HCT116 (cell line): ENCODE results near the gene CENPP. TPM values are rescaled to one million over a fixed set of nuclear protein-coding genes. Genes with fewer than 3 reads are reported as not detected.

Experiments used
- ATAC-seq: fragments of 200-7000 bp; cut with Tn5 transposase; 2 replicates; pipeline ENCODE4 v1.9.1; 2020; ENCODE audit warnings: mild to moderate bottlenecking, moderate library complexity
- BruUV-seq: library from RNA; stranded (reverse); fragments of 400-500 nt; replicated peaks from 2 replicates; lab custom pipeline; 2021; lab: Mats Ljungman, UMichigan
- CTCF ChIA-PET: fragments of 300-600 bp; sonication (Branson Sonifier 250); formaldehyde crosslinking; loops from one replicate; lab custom pipeline; 2021; ENCODE audit warnings: antibody characterized with exemption; lab: Charles Lee
- POLR2A ChIA-PET: fragments of 300-600, 350-600 bp; sonication (Branson Sonifier 250); formaldehyde crosslinking; loops from one replicate; lab custom pipeline; 2021; ENCODE audit warnings: antibody characterized with exemption; lab: Charles Lee
- RAD21 ChIA-PET, 2 experiments: fragments of 300-600 bp; sonication (Branson Sonifier 250); formaldehyde crosslinking; loops; one replicate each; lab custom pipeline; 2023; ENCODE audit warnings: low total read pairs in 2 of 2; ENCODE audit not compliant: uncharacterized antibody in 2 of 2, unreplicated experiment in 2 of 2, low non-redundant PET in 1 of 2; lab: Charles Lee
- DNase-seq: peaks from one replicate; pipeline ENCODE4 v3.0.0-alpha.2; 2010; ENCODE audit warnings: low read depth, low spot score
- H2AFZ ChIP-seq: fragments of 200-600 bp; shearing (Covaris generic), sonication (generic); 2 replicates; pipeline ENCODE4 v1.6.1; 2017; ENCODE audit warnings: low read depth, mixed run types, mixed read lengths, antibody characterized with exemption, low read length; ENCODE audit not compliant: poor library complexity, severe bottlenecking
- H3K27ac ChIP-seq: 2 replicates; pipeline ENCODE4 v1.5.1; 2012; ENCODE audit warnings: low read depth, low read length
- H3K27me3 ChIP-seq: fragments of 200-600 bp; sonication (generic); 2 replicates; pipeline ENCODE4 v1.6.1; 2016; ENCODE audit warnings: mixed run types, low read length, mixed read lengths; ENCODE audit not compliant: insufficient read depth
- H3K36me3 ChIP-seq, 2 experiments: fragments of 200-500 bp in 1 of 2; fragments of 200-600 bp in 1 of 2; sonication (Bioruptor generic) in 1 of 2; sonication (generic) in 1 of 2; 2 replicates each; pipeline versions ENCODE4 v1.5.1 to v1.6.1; 2014 to 2016; ENCODE audit warnings: low read length in 2 of 2, inconsistent platforms in 1 of 2, mixed read lengths in 1 of 2, mixed run types in 1 of 2; ENCODE audit not compliant: insufficient read depth in 2 of 2, control insufficient read depth in 1 of 2
- H3K4me1 ChIP-seq, 2 experiments: fragments of 200-600 bp in 1 of 2; sonication (generic) in 1 of 2; 2 replicates each; pipeline versions ENCODE4 v1.5.1 to v1.6.1; 2012 to 2017; ENCODE audit warnings: low read length in 2 of 2, inconsistent platforms in 1 of 2, mild to moderate bottlenecking in 1 of 2, mixed read lengths in 1 of 2, mixed run types in 1 of 2, moderate library complexity in 1 of 2; ENCODE audit not compliant: insufficient read depth in 2 of 2, control insufficient read depth in 1 of 2
- H3K4me2 ChIP-seq: fragments of 200-600 bp; sonication (generic); 2 replicates; pipeline ENCODE4 v1.6.1; 2017; ENCODE audit warnings: mixed run types, low read length, mixed read lengths
- H3K4me3 ChIP-seq, 2 experiments: fragments of 200-600 bp in 1 of 2; sonication (generic) in 1 of 2; replicated peaks in 1 of 2; 2 replicates each; pipeline ENCODE4 v1.5.1; 2011 to 2016; ENCODE audit warnings: low read length in 2 of 2, control low read depth in 1 of 2, low read depth in 1 of 2, mild to moderate bottlenecking in 1 of 2, mixed read lengths in 1 of 2, mixed run types in 1 of 2
- H3K79me2 ChIP-seq: fragments of 200-600 bp; sonication (generic); 2 replicates; pipeline ENCODE4 v1.6.1; 2017; ENCODE audit warnings: mild to moderate bottlenecking, mixed run types, low read length, moderate library complexity, mixed read lengths; ENCODE audit not compliant: insufficient read depth
- H3K9ac ChIP-seq: fragments of 200-600 bp; sonication (generic); 2 replicates; pipeline ENCODE4 v1.6.1; 2016; ENCODE audit warnings: low read length, mixed read lengths
- H3K9me2 ChIP-seq: fragments of 200-600 bp; sonication (generic), shearing (Covaris generic); 2 replicates; pipeline ENCODE4 v1.6.1; 2017; ENCODE audit warnings: mixed run types, mild to moderate bottlenecking, moderate library complexity; ENCODE audit not compliant: insufficient read depth
- H3K9me3 ChIP-seq, 2 experiments: fragments of 200-500 bp in 1 of 2; fragments of 200-600 bp in 1 of 2; sonication (Bioruptor generic) in 1 of 2; sonication (generic) in 1 of 2; 2 replicates each; pipeline ENCODE4 v1.6.1; 2014 to 2017; ENCODE audit warnings: low read length in 2 of 2, mixed read lengths in 2 of 2, inconsistent platforms in 1 of 2, low read depth in 1 of 2, mild to moderate bottlenecking in 1 of 2, mixed run types in 1 of 2, moderate library complexity in 1 of 2; ENCODE audit not compliant: control insufficient read depth in 1 of 2, insufficient read depth in 1 of 2
- H4K20me1 ChIP-seq: fragments of 200-600 bp; sonication (generic), shearing (Covaris generic); 2 replicates; pipeline ENCODE4 v1.6.1; 2017; ENCODE audit warnings: mixed run types, mild to moderate bottlenecking, moderate library complexity; ENCODE audit not compliant: insufficient read depth
- CBX3 ChIP-seq: IDR thresholded peaks from 2 replicates; pipeline ENCODE4 v1.6.1; 2012; ENCODE audit warnings: low read depth
- ELF1 ChIP-seq: IDR thresholded peaks from 2 replicates; pipeline ENCODE4 v1.6.1; 2012; ENCODE audit warnings: low read depth, borderline replicate concordance
- EZH2phosphoT487 ChIP-seq: fragments of 200-600 bp; IDR thresholded peaks from 2 replicates; pipeline ENCODE4 v1.6.1; 2018; ENCODE audit warnings: antibody characterized with exemption, borderline replicate concordance
- JUND ChIP-seq: IDR thresholded peaks from 2 replicates; pipeline ENCODE4 v1.6.1; 2012
- POLR2AphosphoS5 ChIP-seq: IDR thresholded peaks from 2 replicates; pipeline ENCODE4 v1.6.1; 2011; ENCODE audit warnings: mild to moderate bottlenecking, low read depth, low read length, moderate library complexity
- RAD21 ChIP-seq: IDR thresholded peaks from 2 replicates; pipeline ENCODE4 v1.6.1; 2012; ENCODE audit warnings: low read depth, mild to moderate bottlenecking
- SIN3A ChIP-seq: IDR thresholded peaks from 2 replicates; pipeline ENCODE4 v1.6.1; 2012; ENCODE audit warnings: low read depth
- SP1 ChIP-seq: IDR thresholded peaks from 2 replicates; pipeline ENCODE4 v1.6.1; 2012; ENCODE audit warnings: low read depth
- SRF ChIP-seq: IDR thresholded peaks from 2 replicates; pipeline ENCODE4 v1.6.1; 2012; ENCODE audit warnings: low read depth
- TCF7L2 ChIP-seq: IDR thresholded peaks from 2 replicates; pipeline ENCODE4 v1.7.0; 2011; ENCODE audit warnings: borderline replicate concordance, inconsistent platforms; ENCODE audit not compliant: insufficient read depth, insufficient read length; ENCODE audit errors: extremely low read depth
- YY1 ChIP-seq: IDR thresholded peaks from 2 replicates; pipeline ENCODE4 v1.6.1; 2011; ENCODE audit warnings: low read length, low read depth, moderate library complexity, mild to moderate bottlenecking; ENCODE audit not compliant: insufficient replicate concordance; ENCODE audit errors: extremely low read depth
- intact Hi-C: fragments of 100-400 bp; cut with micrococcal nuclease; formaldehyde crosslinking; loops from 2 replicates; pipeline ENCODE4 v1.10.0; 2022
- total RNA-seq: library from RNA; stranded (reverse); gene quantifications from one replicate; pipeline ENCODE4 v1.2.1, GENCODE V29; 2021; ENCODE audit not compliant: unreplicated experiment
- TF ChIP-seq, protein P1 (sequence below): IDR thresholded peaks from 2 replicates; pipeline ENCODE4 v1.6.1; 2011; ENCODE audit warnings: mild to moderate bottlenecking, low read length, moderate library complexity; ENCODE audit not compliant: insufficient replicate concordance; ENCODE audit errors: extremely low read depth
- TF ChIP-seq, protein P2 (sequence below): IDR thresholded peaks from 2 replicates; pipeline ENCODE4 v1.6.1; 2012; ENCODE audit warnings: low read depth

Gene CENPP
- total RNA-seq, 1 experiment from 2014 or later: 7.0 TPM

DNA sequence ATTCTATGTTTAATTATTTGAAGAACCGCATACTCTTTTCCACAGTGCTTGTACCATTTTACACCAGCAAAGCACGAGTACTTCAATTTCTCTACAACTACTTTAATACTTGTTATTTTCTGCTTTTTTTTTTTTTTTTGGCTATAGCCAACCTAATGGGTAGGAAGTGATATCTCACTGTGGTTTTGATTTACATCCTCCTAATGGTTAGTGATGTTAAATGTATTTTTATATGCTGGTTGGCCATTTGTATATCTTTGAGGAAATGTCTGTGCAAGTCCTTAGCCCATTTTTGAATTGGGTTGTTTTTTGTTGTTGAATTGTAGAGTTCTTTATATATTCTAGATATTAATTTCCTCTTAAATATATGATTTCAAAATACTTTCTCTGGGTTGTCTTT lies 56.0 kb downstream of the CENPP start:
- DNase-seq: no peak
- no peaks in the 10 kb centered on the region for H3K9me3 ChIP-seq
- no peak overlapping the region for H3K9ac ChIP-seq
- H3K9me2 ChIP-seq: no peaks in the 10 kb centered on the region
- no peak overlapping the region for H3K4me2 ChIP-seq
- ATAC-seq: no peak
- no peak overlapping the region for H3K4me3 ChIP-seq
- ChIA-PET POLR2A (no interaction called here), CTCF (no interaction called here), RAD21 (no interaction called here)
- no peaks in the 10 kb centered on the region for H3K79me2 ChIP-seq
- no TSS peak for BruUV-seq
- no peak overlapping the region for H2AFZ ChIP-seq
- H4K20me1 ChIP-seq: no peaks in the 10 kb centered on the region
- intact Hi-C loops: no loop called here
- H3K27me3 ChIP-seq: no peaks in the 10 kb centered on the region
- H3K36me3 ChIP-seq: no peaks in the 10 kb centered on the region
- TF ChIP-seq JUND (no peak), POLR2AphosphoS5 (no peak), SP1 (no peak), SRF (no peak), CBX3 (no peak)
- TF ChIP-seq, protein P1, sequence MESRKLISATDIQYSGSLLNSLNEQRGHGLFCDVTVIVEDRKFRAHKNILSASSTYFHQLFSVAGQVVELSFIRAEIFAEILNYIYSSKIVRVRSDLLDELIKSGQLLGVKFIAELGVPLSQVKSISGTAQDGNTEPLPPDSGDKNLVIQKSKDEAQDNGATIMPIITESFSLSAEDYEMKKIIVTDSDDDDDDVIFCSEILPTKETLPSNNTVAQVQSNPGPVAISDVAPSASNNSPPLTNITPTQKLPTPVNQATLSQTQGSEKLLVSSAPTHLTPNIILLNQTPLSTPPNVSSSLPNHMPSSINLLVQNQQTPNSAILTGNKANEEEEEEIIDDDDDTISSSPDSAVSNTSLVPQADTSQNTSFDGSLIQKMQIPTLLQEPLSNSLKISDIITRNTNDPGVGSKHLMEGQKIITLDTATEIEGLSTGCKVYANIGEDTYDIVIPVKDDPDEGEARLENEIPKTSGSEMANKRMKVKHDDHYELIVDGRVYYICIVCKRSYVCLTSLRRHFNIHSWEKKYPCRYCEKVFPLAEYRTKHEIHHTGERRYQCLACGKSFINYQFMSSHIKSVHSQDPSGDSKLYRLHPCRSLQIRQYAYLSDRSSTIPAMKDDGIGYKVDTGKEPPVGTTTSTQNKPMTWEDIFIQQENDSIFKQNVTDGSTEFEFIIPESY: no peak
- H3K4me1 ChIP-seq: peaks cover 0 to 5% of the 10 kb centered on the region in 2 experiments; a peak in 1 of 4 replicates
- H3K27ac ChIP-seq: no peak overlapping the region

DNA sequence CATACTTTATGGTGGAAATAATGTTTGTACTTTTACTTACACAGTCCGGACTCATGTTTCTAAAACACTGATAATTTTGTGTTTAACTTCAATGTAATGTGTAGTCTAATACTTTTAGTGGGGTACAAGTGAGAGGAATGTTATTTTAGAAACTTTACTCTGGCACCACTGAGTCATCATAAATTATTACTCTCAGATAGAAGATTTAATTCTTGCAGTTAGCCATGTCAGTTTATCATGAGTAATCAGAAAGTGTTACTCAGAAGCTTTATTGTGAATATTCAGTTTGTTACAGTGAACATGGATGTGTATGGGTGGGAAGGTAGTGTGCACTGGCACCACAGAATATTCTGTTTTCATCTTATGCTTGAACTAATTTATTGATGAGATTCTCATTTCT lies 58.6 kb downstream of the CENPP start:
- RAD21 ChIA-PET: no interaction called here
- no peak for TF ChIP-seq ELF1
- no peak for TF ChIP-seq TCF7L2
- TF ChIP-seq EZH2phosphoT487: no peak
- no peak for TF ChIP-seq RAD21
- no peak for TF ChIP-seq CBX3
- TF ChIP-seq JUND: no peak
- no peak for TF ChIP-seq SIN3A
- no peak for TF ChIP-seq POLR2AphosphoS5
- TF ChIP-seq, protein P2, sequence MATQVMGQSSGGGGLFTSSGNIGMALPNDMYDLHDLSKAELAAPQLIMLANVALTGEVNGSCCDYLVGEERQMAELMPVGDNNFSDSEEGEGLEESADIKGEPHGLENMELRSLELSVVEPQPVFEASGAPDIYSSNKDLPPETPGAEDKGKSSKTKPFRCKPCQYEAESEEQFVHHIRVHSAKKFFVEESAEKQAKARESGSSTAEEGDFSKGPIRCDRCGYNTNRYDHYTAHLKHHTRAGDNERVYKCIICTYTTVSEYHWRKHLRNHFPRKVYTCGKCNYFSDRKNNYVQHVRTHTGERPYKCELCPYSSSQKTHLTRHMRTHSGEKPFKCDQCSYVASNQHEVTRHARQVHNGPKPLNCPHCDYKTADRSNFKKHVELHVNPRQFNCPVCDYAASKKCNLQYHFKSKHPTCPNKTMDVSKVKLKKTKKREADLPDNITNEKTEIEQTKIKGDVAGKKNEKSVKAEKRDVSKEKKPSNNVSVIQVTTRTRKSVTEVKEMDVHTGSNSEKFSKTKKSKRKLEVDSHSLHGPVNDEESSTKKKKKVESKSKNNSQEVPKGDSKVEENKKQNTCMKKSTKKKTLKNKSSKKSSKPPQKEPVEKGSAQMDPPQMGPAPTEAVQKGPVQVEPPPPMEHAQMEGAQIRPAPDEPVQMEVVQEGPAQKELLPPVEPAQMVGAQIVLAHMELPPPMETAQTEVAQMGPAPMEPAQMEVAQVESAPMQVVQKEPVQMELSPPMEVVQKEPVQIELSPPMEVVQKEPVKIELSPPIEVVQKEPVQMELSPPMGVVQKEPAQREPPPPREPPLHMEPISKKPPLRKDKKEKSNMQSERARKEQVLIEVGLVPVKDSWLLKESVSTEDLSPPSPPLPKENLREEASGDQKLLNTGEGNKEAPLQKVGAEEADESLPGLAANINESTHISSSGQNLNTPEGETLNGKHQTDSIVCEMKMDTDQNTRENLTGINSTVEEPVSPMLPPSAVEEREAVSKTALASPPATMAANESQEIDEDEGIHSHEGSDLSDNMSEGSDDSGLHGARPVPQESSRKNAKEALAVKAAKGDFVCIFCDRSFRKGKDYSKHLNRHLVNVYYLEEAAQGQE: no peak
- no peak for TF ChIP-seq YY1
- Histone ChIP-seq H3K9ac (no peak overlapping the region), H3K9me3 (no peaks in the 10 kb centered on the region), H3K4me1 (peaks cover 0 to 5% of the 10 kb centered on the region in 2 experiments; a peak in 1 of 4 replicates), H3K36me3 (no peaks in the 10 kb centered on the region), H3K27ac (no peak overlapping the region), H4K20me1 (no peaks in the 10 kb centered on the region), H2AFZ (no peak overlapping the region), H3K4me2 (no peak overlapping the region), H3K9me2 (no peaks in the 10 kb centered on the region), H3K4me3 (no peak overlapping the region), H3K27me3 (no peaks in the 10 kb centered on the region), H3K79me2 (no peaks in the 10 kb centered on the region)
- intact Hi-C loops: no loop called here
- no peak for DNase-seq
- ATAC-seq: no peak
- no TSS peak for BruUV-seq
- POLR2A ChIA-PET: no interaction called here
- CTCF ChIA-PET: no interaction called here
